ENCODE results near the gene SERGEF. TPM values are rescaled to one million over a fixed set of nuclear protein-coding genes. Genes with fewer than 3 reads are reported as not detected.
A peak's percentile ranks its signal among the peaks of the same experiment; 100 is the strongest.

Gene SERGEF
- total and polyA plus RNA-seq, 11 donors: 11.6 to 55.0 (median 22.1) TPM

DNA sequence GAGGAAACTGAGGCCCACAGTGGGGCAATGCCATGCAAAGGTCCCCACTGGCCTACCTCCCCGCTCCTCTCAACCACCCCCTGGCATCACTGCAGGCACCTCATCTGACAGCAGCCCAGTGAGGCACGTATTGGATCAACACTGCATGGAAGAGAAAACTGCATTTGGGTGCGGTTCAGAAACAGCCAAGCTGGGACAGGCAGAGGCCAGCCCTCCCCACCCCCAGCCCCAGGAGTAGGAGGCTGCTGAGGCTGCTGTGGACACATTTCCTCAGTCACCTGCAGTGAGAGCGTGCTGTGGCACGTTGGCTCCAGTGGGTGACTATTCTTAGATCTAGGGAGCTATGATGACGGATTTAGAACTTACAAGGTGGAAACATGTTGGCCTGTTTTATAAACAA is 214.6 kb downstream of the SERGEF start:
- intact Hi-C loops (cut with DNase I): no loop called here
- no peaks in the 10 kb centered on the region for H3K9me3 ChIP-seq
- H3K27me3 ChIP-seq: no peaks in the 10 kb centered on the region
- peaks cover 0 to 18% (median 6%) of the 10 kb centered on the region in 12 donors for H3K4me1 ChIP-seq
- peak overlapping the region in 11 of 12 donors; percentile 32 to 75 (median 68) for H3K27ac ChIP-seq
- TF ChIP-seq CTCF (IDR thresholded peaks at IDR 0.05) (no peak), POLR2A (IDR thresholded peaks at IDR 0.05) (no peak)
- H3K4me3 ChIP-seq: no peak overlapping the region
- 52 to 63% (median 59%) methylated on average over 6 of the region's 6 CpGs for WGBS, 4 donors
- ATAC-seq: peak; percentile 90 to 97 (median 92)
- no peaks in the 10 kb centered on the region for H3K36me3 ChIP-seq
- DNase-seq: peak in 4 of 5 donors; percentile 41 to 80 (median 58)

GRCh38 chr11:17796154-17796553 is 216.7 kb downstream of the SERGEF start:
- Histone ChIP-seq H3K27ac (no peak overlapping the region), H3K4me3 (no peak overlapping the region), H3K36me3 (no peaks in the 10 kb centered on the region), H3K9me3 (no peaks in the 10 kb centered on the region), H3K27me3 (no peaks in the 10 kb centered on the region), H3K4me1 (peaks cover 0 to 18% (median 6%) of the 10 kb centered on the region in 12 donors)
- intact Hi-C loops (cut with DNase I): no loop called here
- DNase-seq (no peak), ATAC-seq (no peak)
- TF ChIP-seq POLR2A (IDR thresholded peaks at IDR 0.05) (no peak), CTCF (IDR thresholded peaks at IDR 0.05) (no peak)
- WGBS, 4 donors: 94 to 97% (median 95%) methylated on average over 2 of the region's 2 CpGs

- intact Hi-C loops (cut with DNase I): no loop called here
- H3K4me3 ChIP-seq: no peak overlapping the region
- no peaks in the 10 kb centered on the region for H3K36me3 ChIP-seq
- H3K27ac ChIP-seq: no peak overlapping the region
- no peaks in the 10 kb centered on the region for H3K9me3 ChIP-seq
- 94 to 99% (median 98%) methylated on average over 5 of the region's 5 CpGs for WGBS, 4 donors
- DNase-seq (no peak), ATAC-seq (no peak)
- TF ChIP-seq POLR2A (IDR thresholded peaks at IDR 0.05) (no peak), CTCF (IDR thresholded peaks at IDR 0.05) (no peak)
- H3K27me3 ChIP-seq: no peaks in the 10 kb centered on the region
- peaks cover 0 to 18% (median 3%) of the 10 kb centered on the region in 12 donors for H3K4me1 ChIP-seq
These were observed 217.9 kb downstream of the SERGEF start for GRCh38 chr11:17794981-17795380.

DNA sequence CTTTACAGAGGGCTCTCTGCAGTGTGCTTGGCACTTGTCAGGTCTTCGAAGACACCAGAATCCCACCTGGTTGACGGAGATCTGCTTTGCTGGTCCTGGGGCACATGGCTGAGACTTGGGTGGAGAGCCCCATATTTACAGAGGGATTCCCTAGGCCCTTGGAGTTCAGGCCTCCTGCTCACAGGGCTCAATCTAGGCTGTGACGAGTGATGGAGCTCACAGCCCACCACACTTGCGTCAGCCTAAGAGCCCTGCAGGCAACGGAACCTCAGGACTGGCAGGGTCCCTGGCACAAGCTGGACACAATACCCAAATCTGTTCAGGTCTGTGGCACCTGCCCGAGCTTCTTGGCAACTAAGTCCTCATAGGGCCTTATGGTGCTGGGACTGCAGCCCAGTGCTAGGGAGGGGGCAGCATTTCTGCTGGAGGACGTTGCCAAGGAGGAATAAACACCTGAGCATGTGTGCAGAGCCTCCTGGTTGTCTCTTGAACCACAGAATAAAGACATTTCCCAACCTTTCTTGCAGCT is 219.1 kb downstream of the SERGEF start:
- H3K36me3 ChIP-seq: no peaks in the 10 kb centered on the region
- no peak overlapping the region for H3K4me3 ChIP-seq
- ATAC-seq (no peak), DNase-seq (no peak)
- no peak for TF ChIP-seq CTCF (IDR thresholded peaks at IDR 0.05)
- no peak for TF ChIP-seq POLR2A (IDR thresholded peaks at IDR 0.05)
- intact Hi-C loops (cut with DNase I): no loop called here
- no peaks in the 10 kb centered on the region for H3K9me3 ChIP-seq
- 80 to 93% (median 91%) methylated on average over 3 to 7 of the region's 7 CpGs for WGBS, 4 donors
- no peaks in the 10 kb centered on the region for H3K27me3 ChIP-seq
- peaks cover 0 to 10% (median under 1%) of the 10 kb centered on the region in 12 donors for H3K4me1 ChIP-seq
- H3K27ac ChIP-seq: no peak overlapping the region

Measured in heart left ventricle (tissue), 16 donors.